AG04450 (cell line): Measurements from ENCODE around the gene CBX5. TPM values are rescaled to one million over a fixed set of nuclear protein-coding genes. Genes with fewer than 3 reads are reported as not detected.
A peak's percentile ranks its signal among the peaks of the same experiment; 100 is the strongest.

Source experiments
- CTCF ChIA-PET: fragments of 300-600, 350-600 bp; formaldehyde crosslinking; extraction: SDS; loops from one replicate; lab custom pipeline; 2022; ENCODE audit warnings: antibody characterized with exemption, inconsistent platforms; lab: Charles Lee
- POLR2A ChIA-PET: fragments of 350-600 bp; formaldehyde crosslinking; extraction: SDS; loops from one replicate; lab custom pipeline; 2021; ENCODE audit warnings: antibody characterized with exemption, inconsistent platforms; lab: Yijun Ruan, JAX
- DNase-seq: peaks from one replicate; pipeline ENCODE4 v3.0.0-alpha.2; 2011; ENCODE audit warnings: low read depth, low spot score
- H3K27ac ChIP-seq: one replicate; pipeline ENCODE4 v1.5.1; 2012; ENCODE audit warnings: low read depth, low read length, control low read depth
- H3K27me3 ChIP-seq: one replicate; pipeline ENCODE4 v1.6.0; 2012; ENCODE audit warnings: low read length; ENCODE audit not compliant: control insufficient read depth, insufficient read depth
- H3K4me3 ChIP-seq: 2 replicates; pipeline ENCODE4 v1.5.1; 2011; ENCODE audit warnings: mild to moderate bottlenecking, low read depth, low read length, control low read depth
- H3K9me3 ChIP-seq: 2 replicates; pipeline ENCODE4 v1.5.1; 2012; ENCODE audit warnings: low read length; ENCODE audit not compliant: control insufficient read depth, insufficient read depth
- CTCF ChIP-seq: IDR thresholded peaks from 2 replicates; pipeline ENCODE4 v1.5.1; 2011; ENCODE audit warnings: low read depth, low read length, control low read depth, inconsistent platforms
- polyA plus RNA-seq: library from polyadenylated mRNA; depleted of rRNA; stranded (reverse); fragments of >200 nt; gene quantifications from 2 replicates; pipeline ENCODE4 v1.2.3, GENCODE V29; 2011

CBX5 gene
- polyA plus RNA-seq, 1 experiment: 62.3 TPM

GRCh38 chr12:54280468-54281260 lies 742 bp upstream of the CBX5 start, which contains the start of gene HNRNPA1:
TSS of gene HNRNPA1 (plus strand) at chr12:54280726. CDS start at chr12:54280808, 82 bp downstream.
- CTCF ChIA-PET: interaction anchor here (0.7 to 3.2 kb wide), 11 partner anchors 13 to 99 kb away, joined by 3 to 22 read pairs (median 5); partner anchors contain the start of gene COPZ1
- no peaks in the 10 kb centered on the region for H3K9me3 ChIP-seq
- peak within 1 kb of the TSS; percentile 93 for H3K4me3 ChIP-seq
- POLR2A ChIA-PET: interaction anchor here (0.6 to 2.6 kb wide), 30 partner anchors 8 to 136 kb away, joined by 3 to 36 read pairs (median 5); partner anchors contain the start of genes COPZ1 and NFE2
- H3K27me3 ChIP-seq: no peaks in the 10 kb centered on the region
- H3K27ac ChIP-seq: peak within 1 kb of the TSS; percentile 87
- peak; percentile 100 for DNase-seq
- TF ChIP-seq CTCF: no peak

GRCh38 chr12:54279227-54279631 lies 693 bp downstream of the CBX5 start:
- Histone ChIP-seq H3K27me3 (no peaks in the 10 kb centered on the region), H3K4me3 (peak overlapping the region; percentile 70), H3K27ac (peak overlapping the region; percentile 85), H3K9me3 (no peaks in the 10 kb centered on the region)
- no peak for TF ChIP-seq CTCF
- DNase-seq: no peak
- ChIA-PET POLR2A (interaction anchor here (0.6 to 2.6 kb wide), 17 partner anchors 9 to 138 kb away, joined by 3 to 36 read pairs (median 8); partner anchors contain the start of genes COPZ1 and NFE2), CTCF (interaction anchor here (0.6 to 3.2 kb wide), 7 partner anchors 14 to 100 kb away, joined by 3 to 22 read pairs (median 5); partner anchors contain the start of gene COPZ1)

GRCh38 chr12:54277823-54278276 lies 2.1 kb downstream of the CBX5 start:
- no peak overlapping the region for H3K27ac ChIP-seq
- CTCF ChIA-PET: interaction anchor here (1.0 to 1.4 kb wide), 3 partner anchors 26 to 64 kb away, joined by 3 to 4 read pairs (median 3); partner anchors contain the start of gene COPZ1
- no peak for DNase-seq
- no peak for TF ChIP-seq CTCF
- H3K4me3 ChIP-seq: peak overlapping the region; percentile 70
- no peaks in the 10 kb centered on the region for H3K9me3 ChIP-seq
- POLR2A ChIA-PET: interaction anchor here (0.6 to 1.2 kb wide), 2 partner anchors 20 to 48 kb away, joined by 3 to 5 read pairs; no protein-coding TSS in a partner anchor
- no peaks in the 10 kb centered on the region for H3K27me3 ChIP-seq

- ChIA-PET POLR2A (interaction anchor here (0.6 kb wide), 1 partner anchor 45 kb away, joined by 3 read pairs; no protein-coding TSS in a partner anchor), CTCF (interaction anchor here (0.7 kb wide), 1 partner anchor 37 kb away, joined by 3 read pairs; no protein-coding TSS in a partner anchor)
- H3K9me3 ChIP-seq: no peaks in the 10 kb centered on the region
- no peak for DNase-seq
- TF ChIP-seq CTCF: no peak
- no peak overlapping the region for H3K4me3 ChIP-seq
- no peaks in the 10 kb centered on the region for H3K27me3 ChIP-seq
- no peak overlapping the region for H3K27ac ChIP-seq
Observed at GRCh38 chr12:54276368-54276767, 3.6 kb downstream of the CBX5 start.
